Activated CD8-positive, alpha-beta memory T cell treated with anti-CD3 and anti-CD28 coated beads, Interleukin-2, amount 10 ng/mL, durations not matched to agents 7 days and 5 days (primary cell): ENCODE measurements around the gene TRIM32. TPM values are rescaled to one million over a fixed set of nuclear protein-coding genes. Genes with fewer than 3 reads are reported as not detected.
A peak's percentile ranks its signal among the peaks of the same experiment; 100 is the strongest.

Source experiments
- ATAC-seq: fragments of 150-1000 bp; cut with Tn5 transposase; one replicate; pipeline ENCODE4 v1.10.0; 2021; ENCODE audit warnings: moderate library complexity
- CTCF ChIA-PET: fragments of 350-600 bp; sonication (Branson Sonifier 250); formaldehyde crosslinking; loops from one replicate; lab custom pipeline; 2021; ENCODE audit warnings: antibody characterized with exemption; lab: Charles Lee
- DNase-seq: peaks from one replicate; pipeline ENCODE4 v3.0.0-alpha.2; 2020
- H3K27ac Mint-ChIP-seq: one replicate; pipeline ENCODE4 v1.8.0; 2021; ENCODE audit warnings: mild to moderate bottlenecking, mixed read lengths
- H3K27me3 Mint-ChIP-seq: one replicate; pipeline ENCODE4 v1.8.0; 2021; ENCODE audit warnings: mixed read lengths
- H3K36me3 Mint-ChIP-seq: one replicate; pipeline ENCODE4 v1.8.0; 2021; ENCODE audit warnings: mild to moderate bottlenecking, mixed read lengths
- H3K4me1 Mint-ChIP-seq: one replicate; pipeline ENCODE4 v1.8.0; 2021; ENCODE audit warnings: mixed read lengths
- H3K4me3 Mint-ChIP-seq: one replicate; pipeline ENCODE4 v1.8.0; 2021; ENCODE audit warnings: mild to moderate bottlenecking, moderate library complexity, mixed read lengths
- H3K9me3 Mint-ChIP-seq: one replicate; pipeline ENCODE4 v1.8.0; 2022; ENCODE audit warnings: low read depth, mixed read lengths
- total RNA-seq, 2 experiments: library from RNA; stranded (reverse); gene quantifications; one replicate each; pipeline ENCODE4 v1.2.3, GENCODE V29; 2021

The TRIM32 gene
- total RNA-seq, 2 experiments from 2014 or later = 14.0 to 19.8 TPM

GRCh38 chr9:116661037-116661954 lies 25.8 kb upstream of the TRIM32 start:
- Mint-ChIP-seq H3K9me3 (no peaks in the 10 kb centered on the region), H3K27ac (no peak overlapping the region), H3K27me3 (no peaks in the 10 kb centered on the region), H3K4me1 (no peaks in the 10 kb centered on the region), H3K4me3 (no peak overlapping the region), H3K36me3 (no peaks in the 10 kb centered on the region)
- peak; percentile 65 for ATAC-seq
- no peak for DNase-seq
- CTCF ChIA-PET = interaction anchor here (0.6 to 1.0 kb wide), 2 partner anchors 9 to 11 kb away, joined by 3 to 4 read pairs; no protein-coding TSS in a partner anchor

GRCh38 chr9:116662646-116663310 lies 24.3 kb upstream of the TRIM32 start:
- Mint-ChIP-seq H3K27ac (no peak overlapping the region), H3K4me1 (no peaks in the 10 kb centered on the region), H3K36me3 (no peaks in the 10 kb centered on the region), H3K4me3 (no peak overlapping the region), H3K9me3 (no peaks in the 10 kb centered on the region), H3K27me3 (no peaks in the 10 kb centered on the region)
- no peak for ATAC-seq
- no peak for DNase-seq
- CTCF ChIA-PET = interaction anchor here (1.0 kb wide), 1 partner anchor 1069 kb away, joined by 3 read pairs; no protein-coding TSS in a partner anchor

- Mint-ChIP-seq H3K4me1 (no peaks in the 10 kb centered on the region), H3K4me3 (no peak overlapping the region), H3K9me3 (no peaks in the 10 kb centered on the region), H3K36me3 (no peaks in the 10 kb centered on the region), H3K27me3 (no peaks in the 10 kb centered on the region), H3K27ac (no peak overlapping the region)
- CTCF ChIA-PET = interaction anchor here (1.0 kb wide), 1 partner anchor 1070 kb away, joined by 3 read pairs; no protein-coding TSS in a partner anchor
- DNase-seq = no peak
- ATAC-seq = no peak
These were observed 23.5 kb upstream of the TRIM32 start for GRCh38 chr9:116663581-116663980.

- H3K9me3 Mint-ChIP-seq = peaks cover 7% of the 10 kb centered on the region
- no peaks in the 10 kb centered on the region for H3K4me1 Mint-ChIP-seq
- CTCF ChIA-PET = interaction anchor here (1.7 kb wide), 1 partner anchor 21 kb away, joined by 3 read pairs; no protein-coding TSS in a partner anchor
- no peak for ATAC-seq
- H3K27me3 Mint-ChIP-seq = no peaks in the 10 kb centered on the region
- no peak overlapping the region for H3K4me3 Mint-ChIP-seq
- no peak for DNase-seq
- no peak overlapping the region for H3K27ac Mint-ChIP-seq
- peaks cover 4% of the 10 kb centered on the region for H3K36me3 Mint-ChIP-seq
These were observed 18.0 kb upstream of the TRIM32 start for GRCh38 chr9:116668970-116669695.

GRCh38 chr9:116671605-116672004 lies 15.5 kb upstream of the TRIM32 start:
- Mint-ChIP-seq H3K9me3 (peaks cover 9% of the 10 kb centered on the region), H3K27ac (no peak overlapping the region), H3K36me3 (peaks cover 6% of the 10 kb centered on the region), H3K4me1 (no peaks in the 10 kb centered on the region), H3K27me3 (no peaks in the 10 kb centered on the region), H3K4me3 (no peak overlapping the region)
- CTCF ChIA-PET = no interaction called here
- no peak for DNase-seq
- no peak for ATAC-seq

GRCh38 chr9:116673375-116673774 lies 13.7 kb upstream of the TRIM32 start:
- Mint-ChIP-seq H3K4me1 (no peaks in the 10 kb centered on the region), H3K4me3 (no peak overlapping the region), H3K27ac (no peak overlapping the region), H3K9me3 (peaks cover 9% of the 10 kb centered on the region), H3K36me3 (peaks cover 8% of the 10 kb centered on the region), H3K27me3 (no peaks in the 10 kb centered on the region)
- CTCF ChIA-PET = no interaction called here
- ATAC-seq (no peak), DNase-seq (no peak)

- no peak overlapping the region for H3K27ac Mint-ChIP-seq
- CTCF ChIA-PET = no interaction called here
- H3K27me3 Mint-ChIP-seq = no peaks in the 10 kb centered on the region
- ATAC-seq (no peak), DNase-seq (no peak)
- peaks cover 9% of the 10 kb centered on the region for H3K9me3 Mint-ChIP-seq
- peaks cover 8% of the 10 kb centered on the region for H3K36me3 Mint-ChIP-seq
- no peak overlapping the region for H3K4me3 Mint-ChIP-seq
- no peaks in the 10 kb centered on the region for H3K4me1 Mint-ChIP-seq
These were observed 12.7 kb upstream of the TRIM32 start for GRCh38 chr9:116674210-116674980.

- H3K27me3 Mint-ChIP-seq = no peaks in the 10 kb centered on the region
- H3K9me3 Mint-ChIP-seq = peaks cover 2% of the 10 kb centered on the region
- no peak overlapping the region for H3K27ac Mint-ChIP-seq
- no peak for ATAC-seq
- DNase-seq = no peak
- H3K4me1 Mint-ChIP-seq = peaks cover 23% of the 10 kb centered on the region
- peaks cover 5% of the 10 kb centered on the region for H3K36me3 Mint-ChIP-seq
- no peak overlapping the region for H3K4me3 Mint-ChIP-seq
- CTCF ChIA-PET = no interaction called here
These were observed 3.6 kb upstream of the TRIM32 start for GRCh38 chr9:116683535-116683934.

GRCh38 chr9:116685166-116685565 lies 1.9 kb upstream of the TRIM32 start:
- no peak overlapping the region for H3K27ac Mint-ChIP-seq
- peaks cover 34% of the 10 kb centered on the region for H3K4me1 Mint-ChIP-seq
- peaks cover 5% of the 10 kb centered on the region for H3K36me3 Mint-ChIP-seq
- CTCF ChIA-PET = no interaction called here
- DNase-seq (no peak), ATAC-seq (no peak)
- H3K9me3 Mint-ChIP-seq = peaks cover 2% of the 10 kb centered on the region
- no peaks in the 10 kb centered on the region for H3K27me3 Mint-ChIP-seq
- H3K4me3 Mint-ChIP-seq = no peak overlapping the region

GRCh38 chr9:116686135-116686534 lies 970 bp upstream of the TRIM32 start:
- ATAC-seq (no peak), DNase-seq (no peak)
- Mint-ChIP-seq H3K27ac (no peak overlapping the region), H3K4me1 (peaks cover 36% of the 10 kb centered on the region), H3K27me3 (no peaks in the 10 kb centered on the region), H3K4me3 (peak overlapping the region; percentile 91), H3K36me3 (peaks cover 5% of the 10 kb centered on the region), H3K9me3 (peaks cover 2% of the 10 kb centered on the region)
- CTCF ChIA-PET = no interaction called here

GRCh38 chr9:116686693-116687073 lies 422 bp upstream of the TRIM32 start:
- no peaks in the 10 kb centered on the region for H3K27me3 Mint-ChIP-seq
- H3K4me1 Mint-ChIP-seq = peaks cover 41% of the 10 kb centered on the region
- H3K27ac Mint-ChIP-seq = peak overlapping the region; percentile 87
- peak; percentile 40 for ATAC-seq
- peak; percentile 41 for DNase-seq
- CTCF ChIA-PET = interaction anchor here (0.7 kb wide), 1 partner anchor 1313 kb away, joined by 3 read pairs; no protein-coding TSS in a partner anchor
- peaks cover 5% of the 10 kb centered on the region for H3K36me3 Mint-ChIP-seq
- peaks cover 2% of the 10 kb centered on the region for H3K9me3 Mint-ChIP-seq
- peak overlapping the region; percentile 91 for H3K4me3 Mint-ChIP-seq

- H3K27me3 Mint-ChIP-seq = no peaks in the 10 kb centered on the region
- peak overlapping the region; percentile 91 for H3K4me3 Mint-ChIP-seq
- peak overlapping the region; percentile 87 for H3K27ac Mint-ChIP-seq
- ATAC-seq (no peak), DNase-seq (no peak)
- peaks cover 45% of the 10 kb centered on the region for H3K4me1 Mint-ChIP-seq
- peaks cover 2% of the 10 kb centered on the region for H3K9me3 Mint-ChIP-seq
- H3K36me3 Mint-ChIP-seq = peaks cover 5% of the 10 kb centered on the region
- CTCF ChIA-PET = no interaction called here
These were observed 640 bp downstream of the TRIM32 start for GRCh38 chr9:116687754-116688135.
